Measurements from ENCODE around the gene MYCL.

The MYCL gene

GRCh38 chr1:39852876-39853275 is 48.8 kb downstream of the MYCL start:
- DNase-seq (ENCODE audit: low read depth in 2 of 2), result no peak

DNA sequence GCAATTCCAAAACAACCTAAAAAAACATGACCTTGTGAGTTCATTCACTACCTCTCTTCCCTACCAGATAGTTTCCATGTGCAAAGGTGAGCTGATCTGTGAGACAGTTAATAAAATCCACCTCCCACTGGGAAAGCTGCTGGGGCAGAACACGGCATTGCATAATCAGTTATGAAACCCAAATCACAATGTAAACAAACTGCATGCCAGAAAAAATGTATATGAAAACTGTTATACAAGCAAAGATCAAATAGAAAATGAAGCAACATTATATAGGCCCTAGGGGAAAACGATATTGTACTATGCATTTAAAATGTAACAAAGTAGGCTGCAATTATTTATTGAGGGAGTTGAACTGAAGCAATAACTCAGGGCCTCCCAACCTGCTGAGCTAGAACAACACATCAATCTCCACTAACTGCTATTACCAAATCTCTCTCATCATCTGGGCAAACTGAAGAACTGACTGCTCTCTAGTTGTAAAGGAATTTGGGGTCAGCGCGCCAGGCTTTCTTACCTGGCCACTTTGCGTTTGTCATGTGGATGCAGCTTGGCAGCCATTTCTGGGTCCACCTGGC is 49.4 kb downstream of the MYCL start:
- no peak for DNase-seq (ENCODE audit: low read depth in 2 of 2)

DNA sequence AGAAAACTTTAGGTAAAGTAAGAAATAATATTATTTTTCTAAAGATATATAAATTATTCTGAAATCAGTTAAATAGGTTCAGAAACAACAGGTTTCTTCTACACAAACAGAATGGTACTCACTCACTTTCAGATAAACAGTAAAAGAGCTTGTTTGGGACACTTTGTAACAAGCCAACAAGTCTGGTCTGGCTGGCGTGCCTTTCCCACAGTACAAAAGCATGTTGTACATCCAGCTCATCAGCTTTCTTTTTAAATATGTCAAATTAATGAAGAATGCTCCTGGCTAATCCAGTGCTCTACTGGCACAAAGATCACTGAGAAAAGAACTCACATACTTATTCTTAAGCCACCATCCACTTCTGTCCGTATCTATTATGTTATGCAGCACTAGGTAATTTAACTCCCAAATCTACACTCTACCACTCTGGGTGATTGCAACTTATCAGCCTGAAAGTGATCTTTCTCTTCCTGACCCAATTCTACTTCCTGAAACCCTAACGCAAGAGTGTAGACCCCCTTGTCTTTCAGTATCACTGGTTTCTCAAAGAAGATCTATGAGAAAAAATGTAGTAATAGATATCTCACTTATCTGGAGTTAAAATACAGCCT is 51.0 kb downstream of the MYCL start:
- no peak for DNase-seq (ENCODE audit: low read depth in 2 of 2)

DNA sequence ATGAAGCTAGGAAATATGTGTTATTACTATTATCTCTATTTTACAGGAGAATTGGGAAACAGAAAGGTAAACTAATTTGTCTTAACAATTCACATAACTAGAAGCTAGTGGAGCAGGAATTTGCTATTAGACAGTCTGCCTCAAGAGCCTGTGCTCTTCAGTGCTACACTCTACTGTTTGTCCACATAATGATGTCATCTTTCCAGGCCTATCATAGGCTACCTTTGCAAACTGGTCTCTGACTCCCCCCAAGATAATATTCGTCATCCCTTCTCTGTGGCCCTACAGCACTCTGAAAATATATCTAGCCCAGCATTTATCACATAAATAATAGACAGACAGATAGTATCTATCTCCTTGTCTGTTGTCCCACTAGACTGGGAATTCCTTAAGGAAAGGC is 52.5 kb downstream of the MYCL start:
- no peak for DNase-seq (ENCODE audit: low read depth in 2 of 2)

DNA sequence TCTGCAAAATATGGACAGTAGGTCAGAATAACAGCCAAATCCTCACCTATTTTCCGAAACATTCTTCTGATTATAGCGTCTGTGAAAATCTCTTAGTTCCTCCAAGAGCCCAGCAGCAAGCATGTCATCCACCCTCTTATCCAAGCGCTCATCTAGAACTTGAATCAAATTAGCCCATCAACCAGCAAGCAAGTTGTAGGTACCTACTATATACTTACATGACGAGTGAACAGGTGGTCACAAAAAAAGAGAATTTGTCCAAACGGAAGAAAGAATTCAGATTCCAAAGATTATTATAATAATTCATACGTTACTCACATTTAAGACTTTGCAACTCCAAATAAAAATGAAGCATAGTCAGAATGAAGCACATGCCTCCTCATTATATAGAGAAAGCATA is 53.8 kb downstream of the MYCL start:
- DNase-seq (ENCODE audit: low read depth in 2 of 2), result no peak

DNA sequence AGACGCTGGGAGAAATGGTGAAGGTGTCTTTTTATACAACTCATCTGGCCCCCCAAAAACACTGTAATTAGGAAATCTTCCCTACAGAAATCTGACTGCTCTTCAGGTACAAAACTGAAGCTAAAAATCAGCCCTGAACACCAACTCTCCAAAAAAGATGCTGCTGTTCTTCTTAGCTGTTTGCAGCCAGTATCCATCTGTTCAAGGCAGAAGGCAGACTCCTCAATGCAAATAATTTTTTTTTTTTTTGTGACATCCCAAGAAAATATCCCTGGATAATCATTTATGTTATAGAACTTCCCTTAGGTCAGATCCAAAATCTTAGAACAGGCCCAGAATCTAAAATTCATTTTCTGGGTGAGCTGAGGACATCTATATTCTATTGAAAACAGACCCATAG is 54.9 kb downstream of the MYCL start:
- DNase-seq (ENCODE audit: low read depth in 2 of 2), result no peak

DNA sequence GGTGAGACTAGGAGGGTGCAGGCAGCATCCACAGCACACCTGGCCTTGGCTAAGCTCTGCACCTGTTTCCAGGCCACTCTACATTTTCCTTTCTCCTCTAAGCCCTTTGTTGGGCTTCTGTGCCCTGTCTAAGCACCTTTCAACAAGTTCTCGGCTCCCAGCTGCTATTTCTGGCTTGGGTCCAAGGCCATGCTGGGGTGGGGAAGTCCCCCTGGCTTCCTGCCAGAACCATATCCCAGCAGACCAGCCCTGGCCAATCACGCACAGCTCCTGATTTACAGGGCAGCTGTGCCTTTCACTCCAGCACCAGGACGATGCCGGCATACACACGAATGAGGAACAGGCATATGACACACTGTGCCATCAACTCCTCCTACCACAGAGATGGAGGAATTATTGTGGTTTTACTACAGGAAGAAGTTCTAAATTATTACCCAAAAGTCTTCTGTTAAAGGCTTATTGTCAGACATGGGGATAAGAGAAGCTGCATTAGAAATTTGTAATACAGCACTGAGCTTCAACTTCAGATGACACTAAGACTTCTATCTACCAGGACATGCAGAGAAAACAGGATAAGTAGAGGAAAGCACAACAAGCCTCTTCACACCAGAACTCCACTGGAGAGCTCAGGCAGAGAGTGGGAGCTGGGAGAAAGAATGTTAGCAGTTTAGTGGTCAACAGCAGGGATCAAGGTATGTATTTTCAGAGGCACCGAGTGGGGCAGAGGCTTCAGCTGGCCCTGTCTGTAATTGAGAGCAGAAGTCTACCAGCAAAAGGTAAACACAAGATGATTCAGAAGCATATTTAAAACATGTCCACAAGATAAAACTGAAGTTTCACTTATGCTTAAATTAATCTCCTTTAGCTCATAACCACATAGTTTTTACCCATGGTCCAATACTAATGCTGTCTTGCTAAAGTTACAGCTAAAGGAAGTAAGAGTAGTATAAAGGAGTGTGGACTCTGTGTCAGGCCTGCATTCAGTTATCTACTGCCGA is 55.8 kb downstream of the MYCL start:
- peak; percentile 42 to 43 for DNase-seq (ENCODE audit: low read depth in 2 of 2)
